ENCODE data around the gene HEXIM1. TPM values are rescaled to one million over a fixed set of nuclear protein-coding genes. Genes with fewer than 3 reads are reported as not detected.

Gene HEXIM1
- total RNA-seq, 1 donor from 2014 or later, result 10.2 TPM

DNA sequence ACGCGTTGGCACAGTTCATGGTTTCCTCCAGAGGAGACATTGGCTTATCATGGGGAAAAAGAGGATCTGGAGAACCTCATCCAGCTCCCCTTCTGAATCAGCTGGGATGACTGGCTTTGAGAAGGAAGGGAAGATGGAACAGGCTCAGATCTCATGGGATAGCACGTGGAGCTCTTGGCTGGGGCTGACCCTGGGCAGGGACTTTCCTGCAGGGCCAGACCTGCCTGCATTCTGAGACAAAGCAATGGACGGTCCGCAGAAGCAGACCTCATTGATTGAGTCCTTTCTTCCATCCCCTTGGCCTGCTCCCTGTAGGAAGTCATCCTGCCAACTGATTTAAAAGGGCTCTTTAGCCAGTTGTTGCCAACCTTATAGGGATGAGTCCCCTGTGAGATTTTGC, 42.2 kb upstream of the HEXIM1 start:
- Histone ChIP-seq H3K27ac (no peak overlapping the region), H3K4me2 (no peak overlapping the region), H3K79me2 (ENCODE audit: low read depth) (no peaks in the 10 kb centered on the region), H3K4me3 (no peak overlapping the region), H3K9me3 (ENCODE audit: low read depth) (no peaks in the 10 kb centered on the region), H4K20me1 (ENCODE audit: low read depth) (peaks cover 6% of the 10 kb centered on the region), H2AFZ (replicated peaks) (no peak overlapping the region), H3K9ac (no peak overlapping the region), H3K27me3 (no peaks in the 10 kb centered on the region), H3F3A (ENCODE audit: low read depth) (peaks cover 7% of the 10 kb centered on the region), H3K4me1 (no peaks in the 10 kb centered on the region), H3K36me3 (no peaks in the 10 kb centered on the region)
- H3K9me3 Mint-ChIP-seq, result no peaks in the 10 kb centered on the region
- no peak overlapping the region for H3K4me3 Mint-ChIP-seq
- H3K27ac Mint-ChIP-seq, result no peak overlapping the region
- no peak for DNase-seq (ENCODE audit: low spot score)
- H3K36me3 Mint-ChIP-seq, result peaks cover 34% of the 10 kb centered on the region
- peaks cover 2% of the 10 kb centered on the region for H3K4me1 Mint-ChIP-seq
- H3K27me3 Mint-ChIP-seq (ENCODE audit: insufficient read depth, low read depth), result peaks cover 2% of the 10 kb centered on the region
- TF ChIP-seq EZH2phosphoT487 (IDR thresholded peaks at IDR 0.05) (no peak), EZH2 (IDR thresholded peaks at IDR 0.05) (no peak)
- TF ChIP-seq, protein P1, sequence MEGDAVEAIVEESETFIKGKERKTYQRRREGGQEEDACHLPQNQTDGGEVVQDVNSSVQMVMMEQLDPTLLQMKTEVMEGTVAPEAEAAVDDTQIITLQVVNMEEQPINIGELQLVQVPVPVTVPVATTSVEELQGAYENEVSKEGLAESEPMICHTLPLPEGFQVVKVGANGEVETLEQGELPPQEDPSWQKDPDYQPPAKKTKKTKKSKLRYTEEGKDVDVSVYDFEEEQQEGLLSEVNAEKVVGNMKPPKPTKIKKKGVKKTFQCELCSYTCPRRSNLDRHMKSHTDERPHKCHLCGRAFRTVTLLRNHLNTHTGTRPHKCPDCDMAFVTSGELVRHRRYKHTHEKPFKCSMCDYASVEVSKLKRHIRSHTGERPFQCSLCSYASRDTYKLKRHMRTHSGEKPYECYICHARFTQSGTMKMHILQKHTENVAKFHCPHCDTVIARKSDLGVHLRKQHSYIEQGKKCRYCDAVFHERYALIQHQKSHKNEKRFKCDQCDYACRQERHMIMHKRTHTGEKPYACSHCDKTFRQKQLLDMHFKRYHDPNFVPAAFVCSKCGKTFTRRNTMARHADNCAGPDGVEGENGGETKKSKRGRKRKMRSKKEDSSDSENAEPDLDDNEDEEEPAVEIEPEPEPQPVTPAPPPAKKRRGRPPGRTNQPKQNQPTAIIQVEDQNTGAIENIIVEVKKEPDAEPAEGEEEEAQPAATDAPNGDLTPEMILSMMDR (IDR thresholded peaks at IDR 0.05), result no peak

DNA sequence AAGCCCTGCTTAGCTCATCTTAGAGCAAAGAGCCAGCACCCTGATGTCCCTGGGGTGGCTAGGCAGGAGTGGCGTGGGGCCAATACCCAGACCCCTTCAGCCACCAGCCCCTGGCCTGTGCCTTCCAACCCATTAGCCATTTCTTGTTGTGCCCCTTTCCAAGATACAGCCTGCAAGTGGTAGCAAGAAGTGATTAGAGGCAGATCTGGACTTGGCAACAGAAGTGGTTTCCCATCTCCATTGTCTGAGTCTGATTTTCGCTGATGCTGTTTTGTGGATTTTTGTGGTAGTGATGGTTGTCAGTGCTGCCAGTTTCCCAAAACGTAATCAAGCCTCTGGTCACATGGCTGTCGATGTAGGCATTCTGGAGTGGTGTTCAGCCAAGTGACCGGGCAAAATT, 41.7 kb upstream of the HEXIM1 start:
- no peaks in the 10 kb centered on the region for H3K9me3 ChIP-seq (ENCODE audit: low read depth)
- no peaks in the 10 kb centered on the region for H3K9me3 Mint-ChIP-seq
- TF ChIP-seq, protein P1 (IDR thresholded peaks at IDR 0.05), result no peak
- no peak for TF ChIP-seq EZH2 (IDR thresholded peaks at IDR 0.05)
- no peak for TF ChIP-seq EZH2phosphoT487 (IDR thresholded peaks at IDR 0.05)
- no peak overlapping the region for H2AFZ ChIP-seq (replicated peaks)
- H3K4me1 ChIP-seq, result no peaks in the 10 kb centered on the region
- H4K20me1 ChIP-seq (ENCODE audit: low read depth), result peaks cover 6% of the 10 kb centered on the region
- no peak overlapping the region for H3K4me3 Mint-ChIP-seq
- H3K4me2 ChIP-seq, result no peak overlapping the region
- H3K27me3 Mint-ChIP-seq (ENCODE audit: insufficient read depth, low read depth), result peaks cover 3% of the 10 kb centered on the region
- DNase-seq (ENCODE audit: low spot score), result no peak
- no peak overlapping the region for H3K27ac Mint-ChIP-seq
- no peaks in the 10 kb centered on the region for H3K36me3 ChIP-seq
- H3K9ac ChIP-seq, result no peak overlapping the region
- peaks cover 33% of the 10 kb centered on the region for H3K36me3 Mint-ChIP-seq
- peaks cover 6% of the 10 kb centered on the region for H3K4me1 Mint-ChIP-seq
- H3K4me3 ChIP-seq, result no peak overlapping the region
- no peak overlapping the region for H3K27ac ChIP-seq
- no peaks in the 10 kb centered on the region for H3K27me3 ChIP-seq
- peaks cover 8% of the 10 kb centered on the region for H3F3A ChIP-seq (ENCODE audit: low read depth)
- no peaks in the 10 kb centered on the region for H3K79me2 ChIP-seq (ENCODE audit: low read depth)

DNA sequence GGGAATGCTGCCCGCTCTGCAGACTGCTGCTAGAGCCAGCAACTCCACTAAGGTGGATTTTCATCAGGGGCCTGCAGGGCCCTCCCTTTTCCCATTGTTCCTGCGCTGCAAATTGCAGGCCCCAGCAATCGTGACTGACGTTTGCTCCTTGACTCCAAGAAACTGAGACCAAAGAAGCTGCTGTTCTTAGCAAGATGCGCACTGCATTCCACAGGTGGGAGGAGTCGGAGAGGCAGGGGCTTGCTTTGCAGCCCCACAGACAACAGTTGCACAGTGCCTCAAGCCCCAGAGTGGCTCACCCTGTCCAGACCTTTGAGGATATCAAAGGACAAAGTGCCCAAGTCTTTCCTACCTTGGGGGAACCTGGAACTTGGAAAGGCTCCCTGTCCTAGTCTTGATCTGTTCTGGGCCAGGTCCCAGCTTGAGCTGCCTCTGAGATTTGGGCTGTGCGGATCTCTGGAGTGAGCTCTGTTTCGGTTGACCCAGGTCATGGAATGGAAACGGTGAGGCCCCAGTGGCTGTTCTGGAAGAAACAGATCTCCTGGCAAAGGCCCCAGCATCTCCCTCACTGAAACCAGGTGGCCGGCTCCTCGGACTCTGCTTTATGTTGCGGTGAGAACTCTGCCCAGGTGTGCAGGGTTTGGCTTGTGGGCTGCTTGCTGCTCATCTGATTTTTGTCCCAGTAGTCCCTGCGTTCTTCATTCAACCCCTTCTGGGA, 40.8 kb upstream of the HEXIM1 start:
- Histone ChIP-seq H3K4me1 (no peaks in the 10 kb centered on the region), H3K4me3 (no peak overlapping the region), H3K9me3 (ENCODE audit: low read depth) (no peaks in the 10 kb centered on the region), H2AFZ (replicated peaks) (no peak overlapping the region), H3K27ac (no peak overlapping the region), H3K79me2 (ENCODE audit: low read depth) (no peaks in the 10 kb centered on the region), H3F3A (ENCODE audit: low read depth) (peaks cover 8% of the 10 kb centered on the region), H4K20me1 (ENCODE audit: low read depth) (peaks cover 6% of the 10 kb centered on the region), H3K36me3 (no peaks in the 10 kb centered on the region), H3K4me2 (no peak overlapping the region), H3K27me3 (no peaks in the 10 kb centered on the region), H3K9ac (no peak overlapping the region)
- no peak overlapping the region for H3K4me3 Mint-ChIP-seq
- no peaks in the 10 kb centered on the region for H3K9me3 Mint-ChIP-seq
- TF ChIP-seq EZH2phosphoT487 (IDR thresholded peaks at IDR 0.05), result no peak
- TF ChIP-seq EZH2 (IDR thresholded peaks at IDR 0.05), result no peak
- TF ChIP-seq, protein P1 (IDR thresholded peaks at IDR 0.05), result no peak
- peaks cover 24% of the 10 kb centered on the region for H3K36me3 Mint-ChIP-seq
- H3K4me1 Mint-ChIP-seq, result peaks cover 15% of the 10 kb centered on the region
- peaks cover 3% of the 10 kb centered on the region for H3K27me3 Mint-ChIP-seq (ENCODE audit: insufficient read depth, low read depth)
- DNase-seq (ENCODE audit: low spot score), result no peak
- no peak overlapping the region for H3K27ac Mint-ChIP-seq
